ENCODE data around the gene NELFA.

Gene NELFA

GRCh38 chr4:2008921-2009650, at the start of gene NELFA:
NELFA (minus strand) TSS chr4:2008974; CDS start chr4:2008959, 15 bp downstream.
- FAIRE-seq: no peak

GRCh38 chr4:2057382-2058065, 48.8 kb upstream of the NELFA start:
- FAIRE-seq: no peak

- no peak for FAIRE-seq
Observed at GRCh38 chr4:2054217-2054616, 45.4 kb upstream of the NELFA start.

- no peak for FAIRE-seq
Observed at GRCh38 chr4:2051086-2051485, 42.3 kb upstream of the NELFA start.

- no peak for FAIRE-seq
Observed at GRCh38 chr4:2049811-2050210, 41.0 kb upstream of the NELFA start.

- no peak for FAIRE-seq
Observed at GRCh38 chr4:2049381-2049780, 40.6 kb upstream of the NELFA start.

GRCh38 chr4:2048831-2049230, 40.1 kb upstream of the NELFA start:
- FAIRE-seq: no peak

- no peak for FAIRE-seq
Observed at GRCh38 chr4:2047781-2048581, 39.2 kb upstream of the NELFA start.

- FAIRE-seq: no peak
Observed at GRCh38 chr4:2047031-2047660, 38.4 kb upstream of the NELFA start.

- FAIRE-seq: no peak
Observed at GRCh38 chr4:2046031-2046961, 37.5 kb upstream of the NELFA start.

- no peak for FAIRE-seq
Observed at GRCh38 chr4:2045518-2045951, 36.8 kb upstream of the NELFA start.

- FAIRE-seq: no peak
Observed at GRCh38 chr4:2044542-2045517, 36.1 kb upstream of the NELFA start.

- no peak for FAIRE-seq
Observed at GRCh38 chr4:2044119-2044485, 35.3 kb upstream of the NELFA start.

GRCh38 chr4:2043396-2044118, 34.8 kb upstream of the NELFA start:
- no peak for FAIRE-seq

GRCh38 chr4:2042947-2043395, 34.2 kb upstream of the NELFA start:
- no peak for FAIRE-seq

- no peak for FAIRE-seq
Observed at GRCh38 chr4:2042204-2042946, 33.6 kb upstream of the NELFA start.

GRCh38 chr4:2041239-2042130, 32.7 kb upstream of the NELFA start:
- no peak for FAIRE-seq
